A204.1 (cell line): ENCODE data around the gene FKBP6.
"Not testable (repeated sequence)": the region's sequence is repeated elsewhere in the genome, so short reads cannot be mapped to it uniquely, and the experiment has no call there.

Experiments
- FAIRE-seq: peaks from 2 replicates; lab custom pipeline; 2012; peaks lifted over from hg19 to GRCh38; lab: Jason Lieb, UNC

FKBP6 gene, protein sequence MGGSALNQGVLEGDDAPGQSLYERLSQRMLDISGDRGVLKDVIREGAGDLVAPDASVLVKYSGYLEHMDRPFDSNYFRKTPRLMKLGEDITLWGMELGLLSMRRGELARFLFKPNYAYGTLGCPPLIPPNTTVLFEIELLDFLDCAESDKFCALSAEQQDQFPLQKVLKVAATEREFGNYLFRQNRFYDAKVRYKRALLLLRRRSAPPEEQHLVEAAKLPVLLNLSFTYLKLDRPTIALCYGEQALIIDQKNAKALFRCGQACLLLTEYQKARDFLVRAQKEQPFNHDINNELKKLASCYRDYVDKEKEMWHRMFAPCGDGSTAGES

DNA sequence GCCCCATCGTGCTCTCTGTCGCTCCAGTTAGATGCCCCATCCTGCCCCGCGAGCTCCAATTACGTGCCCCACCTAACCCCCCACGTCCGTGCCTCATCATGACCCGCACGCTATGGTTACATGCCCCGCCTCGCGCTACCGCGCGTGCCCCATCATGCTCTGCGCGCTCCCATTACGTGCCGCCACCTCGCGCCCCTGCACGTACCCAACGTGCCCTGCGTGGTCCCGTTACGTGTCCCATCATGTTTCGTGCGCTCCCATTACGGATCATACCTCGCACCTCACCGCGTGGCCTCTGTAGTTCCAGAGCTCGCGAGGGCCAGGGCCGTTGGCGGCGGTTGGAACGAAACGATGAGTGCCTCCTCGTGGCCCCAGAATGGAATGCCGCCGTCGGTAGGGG lies at the start of gene FKBP6, which contains the start of gene TRIM50:
Gene FKBP6, plus strand, starts transcription at position 240 of the 400 bp plus-strand sequence. CDS start 268 bp downstream, outside the sequence.
Gene TRIM50, minus strand, starts transcription at position 161 of the 400 bp plus-strand sequence. CDS start 3,295 bp downstream, outside the sequence.
- not testable (repeated sequence) for FAIRE-seq

DNA sequence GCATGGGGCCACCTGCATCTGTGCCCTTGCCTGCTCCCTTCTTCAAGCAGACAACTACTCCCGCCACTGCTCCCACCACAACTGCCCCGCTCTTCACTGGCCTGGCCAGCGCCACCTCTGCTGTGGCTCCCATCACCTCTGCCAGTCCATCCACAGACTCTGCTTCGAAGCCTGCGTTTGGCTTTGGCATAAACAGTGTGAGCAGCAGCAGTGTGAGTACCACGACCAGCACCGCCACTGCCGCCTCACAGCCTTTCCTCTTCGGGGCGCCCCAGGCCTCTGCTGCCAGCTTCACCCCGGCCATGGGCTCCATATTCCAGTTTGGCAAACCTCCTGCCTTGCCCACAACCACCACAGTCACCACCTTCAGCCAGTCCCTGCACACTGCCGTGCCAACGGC lies 30.7 kb upstream of the FKBP6 start:
- not testable (repeated sequence) for FAIRE-seq

DNA sequence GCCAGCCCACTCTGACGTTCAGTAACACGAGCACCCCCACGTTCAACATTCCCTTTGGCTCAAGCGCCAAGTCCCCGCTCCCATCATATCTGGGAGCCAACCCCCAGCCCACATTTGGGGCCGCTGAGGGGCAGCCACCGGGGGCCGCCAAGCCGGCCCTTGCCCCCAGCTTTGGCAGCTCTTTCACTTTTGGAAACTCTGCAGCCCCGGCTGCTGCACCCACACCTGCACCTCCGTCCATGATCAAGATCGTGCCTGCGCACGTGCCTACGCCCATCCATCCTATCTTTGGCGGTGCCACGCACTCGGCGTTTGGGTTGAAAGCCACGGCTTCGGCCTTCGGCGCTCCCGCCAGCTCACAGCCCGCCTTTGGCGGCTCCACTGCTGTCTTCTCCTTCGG lies 30.3 kb upstream of the FKBP6 start:
- not testable (repeated sequence) for FAIRE-seq

DNA sequence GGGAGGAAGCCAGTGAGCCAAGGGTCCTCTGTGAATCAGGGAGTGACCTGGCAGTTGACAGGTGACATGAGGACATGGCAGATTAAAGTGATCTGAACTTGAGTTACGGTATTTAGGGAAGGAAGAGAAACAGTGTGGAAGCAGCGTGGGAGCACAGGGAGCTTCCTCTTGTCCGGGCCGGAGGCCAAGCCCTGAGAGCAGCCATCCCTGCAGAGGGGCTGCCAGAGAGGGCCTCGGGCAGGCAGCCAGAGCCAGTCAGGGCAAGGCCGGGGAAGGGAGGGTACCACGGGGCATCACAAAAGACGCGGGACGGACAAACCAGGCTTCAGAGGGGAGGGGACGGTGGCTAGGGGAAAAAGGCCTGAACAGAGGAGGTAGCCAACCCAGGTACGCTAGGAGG lies 28.1 kb upstream of the FKBP6 start:
- not testable (repeated sequence) for FAIRE-seq

DNA sequence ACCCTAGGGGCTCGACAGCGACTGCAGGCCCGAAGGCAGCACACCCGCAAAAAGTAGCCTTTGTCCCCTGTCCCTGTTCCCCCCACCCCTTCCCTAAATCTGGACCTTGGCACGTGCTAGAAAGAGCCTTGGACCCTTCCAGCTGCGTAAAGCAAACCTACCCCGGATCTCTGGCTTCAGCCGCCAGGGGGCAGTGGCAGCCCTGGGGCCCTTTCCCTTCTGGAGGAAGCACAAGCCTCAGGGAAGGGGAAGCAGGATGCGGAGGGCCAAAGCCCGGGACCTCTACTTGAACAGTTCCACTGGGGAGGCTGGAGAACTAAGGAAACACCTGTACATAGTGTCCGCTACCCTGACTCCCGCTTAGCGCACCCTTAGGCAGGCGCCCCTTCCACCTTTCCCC lies 26.9 kb upstream of the FKBP6 start:
- not testable (repeated sequence) for FAIRE-seq

DNA sequence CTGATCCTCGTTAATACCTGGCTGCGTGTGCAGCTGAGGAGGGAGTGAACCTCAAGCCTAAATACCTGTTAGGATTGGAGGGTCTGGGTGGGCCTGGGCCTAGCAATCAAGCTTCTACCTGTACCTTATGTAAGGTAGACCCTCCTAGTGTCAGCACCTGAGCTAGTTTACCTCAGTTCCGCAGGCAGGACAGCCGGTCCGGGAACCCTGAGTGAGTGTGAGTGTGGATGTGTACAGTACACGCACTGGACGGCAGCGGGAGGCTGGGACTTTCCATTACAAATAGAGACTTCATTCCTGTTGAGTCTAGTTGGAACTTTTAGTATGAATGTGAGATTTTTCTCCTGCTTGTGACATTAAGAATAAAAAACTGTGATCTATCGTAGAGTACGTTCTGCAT lies 25.1 kb upstream of the FKBP6 start:
- not testable (repeated sequence) for FAIRE-seq

DNA sequence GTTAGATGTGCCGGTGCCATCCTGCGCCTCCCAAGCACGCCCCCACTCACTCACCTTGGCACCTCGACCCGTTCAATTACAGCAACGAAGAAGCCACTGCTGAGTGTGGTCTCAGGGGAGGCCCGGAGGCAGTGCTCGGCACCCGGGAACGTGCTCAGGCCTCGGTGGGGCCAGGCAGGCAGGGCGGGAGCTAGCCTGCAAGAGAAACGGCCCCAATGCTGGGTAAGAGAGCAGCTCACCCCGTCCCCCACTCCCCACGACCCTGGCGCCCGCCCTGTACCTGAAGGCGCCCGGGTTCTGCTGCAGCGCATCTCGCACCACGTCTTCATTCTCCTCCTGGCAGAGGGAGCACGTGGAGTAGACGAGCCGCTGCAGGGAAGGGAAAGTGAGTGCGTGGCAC lies 24.4 kb upstream of the FKBP6 start:
- no peak for FAIRE-seq

DNA sequence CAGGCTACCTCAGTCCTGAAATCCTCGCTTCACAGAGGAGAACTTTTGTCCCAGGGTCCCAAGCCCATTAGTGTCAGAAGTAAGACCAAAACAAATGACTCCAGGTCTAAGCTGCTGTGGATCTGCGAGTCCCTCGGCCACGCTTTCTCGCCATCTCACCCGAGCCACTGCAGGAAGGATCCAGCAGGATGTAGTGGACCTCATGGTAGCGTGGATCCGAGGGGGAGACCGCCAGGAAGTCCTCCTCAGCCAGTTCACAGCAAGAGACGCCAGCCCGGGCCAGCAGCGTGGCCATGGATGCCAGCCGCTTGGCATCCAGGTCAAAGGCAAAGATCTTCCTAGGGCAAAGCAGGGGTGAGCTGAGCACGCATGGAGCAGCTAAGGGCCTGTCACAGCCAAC lies 23.9 kb upstream of the FKBP6 start:
- FAIRE-seq = no peak

DNA sequence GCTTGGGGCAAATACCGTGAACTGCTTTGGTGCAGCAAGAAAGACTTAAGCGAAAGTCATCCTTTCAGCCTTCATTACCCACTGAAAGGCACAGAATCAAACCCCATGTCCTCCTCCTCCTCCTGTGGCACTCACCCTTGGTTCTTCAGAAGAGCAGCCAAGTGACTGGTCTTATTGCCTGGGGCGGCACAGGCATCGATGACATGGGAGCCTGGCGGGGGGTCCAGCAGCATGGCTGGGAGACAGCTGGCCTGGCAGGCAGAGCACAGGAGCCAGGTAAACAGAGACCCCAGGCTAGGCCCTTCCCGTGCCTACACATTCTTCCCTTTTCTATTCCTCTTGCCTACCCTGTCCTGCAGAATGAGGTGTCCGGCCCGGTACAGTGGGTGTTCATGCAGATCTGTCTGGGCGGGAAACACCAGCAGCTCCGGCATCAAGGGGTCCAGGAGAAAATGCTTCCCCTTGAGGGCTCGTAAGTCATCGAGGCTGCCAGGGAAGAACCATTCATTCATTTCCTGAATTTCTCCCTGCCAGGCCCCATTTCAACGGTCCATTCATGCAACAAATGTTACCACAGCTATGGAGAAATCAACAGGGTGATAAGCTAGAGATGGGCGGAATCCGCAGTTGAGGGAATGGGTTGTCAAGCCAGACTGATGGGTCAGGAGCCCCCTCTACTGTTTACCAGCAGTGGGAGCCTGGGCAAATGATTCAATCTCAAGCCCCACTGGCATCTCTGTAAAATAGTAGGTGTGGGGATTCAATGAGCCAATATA lies 23.2 kb upstream of the FKBP6 start:
- not testable (repeated sequence) for FAIRE-seq

DNA sequence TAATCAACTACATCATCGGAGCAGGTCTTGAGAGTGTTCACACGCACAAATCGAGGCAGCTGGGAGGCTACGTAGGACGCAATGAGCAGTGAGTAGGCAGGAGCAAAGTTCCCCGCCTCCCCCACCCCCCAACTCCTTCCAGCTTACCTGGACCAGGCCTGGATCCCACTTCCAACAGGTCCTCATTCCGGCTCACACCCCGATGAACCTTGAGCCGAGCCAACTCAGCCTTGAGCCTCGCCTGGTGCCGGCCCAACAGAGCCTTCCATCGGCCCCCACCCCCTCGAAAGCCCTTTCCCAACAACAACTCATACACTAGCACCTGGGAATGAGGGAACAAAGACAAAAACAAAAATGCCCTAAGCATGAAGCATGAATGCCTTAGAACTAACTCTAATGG lies 20.5 kb upstream of the FKBP6 start:
- no peak for FAIRE-seq

DNA sequence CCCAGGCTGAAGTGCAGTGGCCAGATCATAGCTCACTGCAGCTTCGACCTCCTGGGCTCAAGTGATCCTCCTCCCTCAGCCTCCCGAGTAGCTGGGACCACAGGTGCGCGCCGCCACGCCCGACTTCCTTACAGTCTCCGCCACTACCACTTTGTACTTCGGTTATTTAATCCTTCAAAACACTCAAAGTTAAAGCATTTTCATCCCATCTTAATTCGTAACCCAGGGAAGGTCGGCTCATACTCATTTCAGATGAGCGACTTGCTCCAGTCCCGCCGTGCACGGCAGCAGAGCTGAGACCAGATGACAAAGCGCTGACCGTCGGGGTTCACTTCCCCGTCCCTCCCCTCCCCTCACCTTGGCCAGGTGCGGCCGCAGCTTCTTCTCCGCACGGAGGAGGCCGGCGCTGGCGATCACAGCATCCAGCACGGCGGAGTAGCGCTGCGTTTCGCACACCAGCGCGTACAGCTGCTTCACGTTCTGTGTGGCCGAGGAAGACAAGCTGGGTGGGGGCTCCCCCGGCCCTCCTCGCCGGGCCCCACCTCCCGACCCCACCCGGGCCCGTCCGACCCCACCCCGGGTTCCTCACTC lies 19.8 kb upstream of the FKBP6 start:
- FAIRE-seq = no peak

DNA sequence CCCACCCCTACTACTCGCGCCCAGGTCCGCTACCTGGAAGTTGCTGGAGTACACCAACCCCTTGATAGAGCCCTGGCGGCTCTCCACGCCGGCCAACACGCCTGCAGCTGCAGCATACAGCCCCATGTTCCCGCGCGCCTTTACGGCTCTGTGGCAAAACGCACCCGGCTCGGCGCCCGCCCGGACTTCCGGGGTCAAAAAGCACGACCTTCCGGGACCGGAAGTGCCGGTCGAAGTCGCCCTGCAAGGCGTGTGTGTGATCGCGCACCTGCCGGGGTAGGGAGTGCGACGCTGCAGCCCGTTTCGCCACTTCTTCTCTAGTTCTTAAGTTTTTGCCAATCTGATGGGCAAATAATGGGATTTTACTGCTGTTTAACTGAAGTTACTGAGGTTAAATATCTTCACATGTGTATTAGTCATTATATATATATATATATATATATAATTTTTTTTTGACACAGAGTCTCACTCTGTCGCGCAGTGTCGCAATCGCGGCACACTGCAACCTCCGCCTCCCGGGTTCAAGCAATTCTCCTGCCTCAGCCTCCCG lies 19.2 kb upstream of the FKBP6 start, which contains the start of gene NSUN5:
Gene NSUN5, minus strand, starts transcription at position 162 of the 550 bp plus-strand sequence. Its CDS starts 36 bp downstream, at position 126.
- FAIRE-seq = no peak

DNA sequence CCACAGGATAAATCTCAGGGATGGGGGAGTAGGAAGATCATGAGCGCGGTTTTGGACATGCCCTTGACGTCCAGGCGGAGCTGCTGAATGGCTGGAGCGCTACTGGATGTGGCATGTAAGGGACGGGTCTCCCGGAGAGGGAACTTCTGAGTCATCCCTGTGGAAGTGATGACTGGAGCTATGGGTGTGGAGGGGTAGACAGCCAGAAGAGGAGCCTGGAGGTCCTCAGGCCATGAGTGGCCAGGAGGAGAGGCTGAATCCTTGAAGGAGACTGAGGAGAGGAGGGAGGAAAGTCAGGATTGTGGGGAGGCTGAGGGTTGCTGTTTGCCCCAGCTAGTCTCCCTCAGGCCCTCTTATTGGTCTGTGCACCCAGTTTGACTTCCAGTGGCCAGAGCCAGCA lies 16.5 kb upstream of the FKBP6 start:
- not testable (repeated sequence) for FAIRE-seq

DNA sequence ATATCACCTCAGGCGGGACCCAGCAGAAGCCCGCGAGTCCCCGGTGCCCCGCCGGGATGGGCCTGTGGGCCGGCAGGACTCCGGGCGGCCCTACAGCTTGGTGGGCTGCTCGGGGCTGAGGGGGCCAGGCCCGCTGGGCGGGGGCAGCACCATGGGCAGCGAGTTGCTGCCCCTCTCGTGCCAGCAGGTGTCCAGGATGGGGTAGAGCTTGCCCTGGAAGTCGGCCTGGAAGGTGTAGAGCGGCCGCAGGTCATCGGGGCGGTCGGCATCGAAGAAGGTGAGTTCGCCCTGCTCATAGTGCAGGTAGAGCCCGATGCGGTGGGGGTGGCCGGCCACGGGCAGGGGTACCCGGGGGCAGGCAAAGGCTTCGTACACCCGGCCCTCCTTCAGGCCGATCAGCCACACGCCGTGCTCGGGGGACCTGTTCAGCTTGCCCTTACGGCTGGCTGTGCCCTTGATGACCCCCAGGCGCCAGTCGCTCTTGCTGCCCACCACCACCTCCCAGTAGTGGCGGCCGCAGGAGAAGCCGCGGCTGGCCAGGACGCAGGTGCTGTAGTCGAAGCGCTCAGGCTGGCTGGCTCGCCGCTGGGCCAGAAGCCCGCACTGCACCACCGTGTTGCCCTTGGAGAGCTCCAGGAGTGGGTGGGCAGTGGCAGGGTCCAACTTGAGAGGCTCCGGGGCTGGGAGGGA lies 15.0 kb upstream of the FKBP6 start:
- no peak for FAIRE-seq

DNA sequence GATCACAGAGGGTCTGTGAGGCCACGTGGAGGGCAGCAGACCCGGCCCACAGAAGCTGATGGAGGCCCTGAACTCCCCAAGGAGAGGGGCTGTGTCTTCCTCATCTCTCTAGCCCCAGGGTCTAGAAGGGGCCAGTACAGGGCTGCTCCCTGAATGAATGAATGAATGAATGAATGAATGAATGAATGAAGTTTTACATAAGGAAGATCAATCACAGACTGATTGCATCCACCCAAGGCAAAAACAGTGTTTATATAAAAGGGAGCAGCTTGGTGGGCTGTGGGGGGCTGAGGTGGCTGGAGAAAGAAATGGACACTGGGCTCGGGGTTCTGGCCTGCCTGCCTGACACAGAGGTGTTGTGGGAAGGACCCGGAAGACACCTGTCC lies 14.4 kb upstream of the FKBP6 start:
- no peak for FAIRE-seq

DNA sequence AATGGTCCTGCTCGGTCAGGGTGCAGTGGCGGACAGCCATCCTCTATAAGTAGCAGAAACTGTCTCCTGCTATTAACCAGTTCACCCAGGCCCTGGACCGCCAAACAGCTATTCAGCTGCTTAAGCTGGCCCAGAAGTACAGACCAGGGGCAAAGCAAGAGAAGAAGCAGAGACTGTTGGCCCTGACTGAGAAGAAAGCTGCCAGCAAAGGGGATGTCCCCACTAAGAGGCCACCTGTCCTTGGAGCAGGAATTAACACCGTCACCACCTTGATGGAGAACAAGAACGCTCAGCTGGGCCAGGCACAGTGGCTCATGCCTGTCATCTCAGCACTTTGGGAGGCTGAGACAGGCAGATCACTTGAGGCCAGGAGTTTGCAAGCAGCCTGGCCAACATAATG lies 13.7 kb upstream of the FKBP6 start:
- no peak for FAIRE-seq

DNA sequence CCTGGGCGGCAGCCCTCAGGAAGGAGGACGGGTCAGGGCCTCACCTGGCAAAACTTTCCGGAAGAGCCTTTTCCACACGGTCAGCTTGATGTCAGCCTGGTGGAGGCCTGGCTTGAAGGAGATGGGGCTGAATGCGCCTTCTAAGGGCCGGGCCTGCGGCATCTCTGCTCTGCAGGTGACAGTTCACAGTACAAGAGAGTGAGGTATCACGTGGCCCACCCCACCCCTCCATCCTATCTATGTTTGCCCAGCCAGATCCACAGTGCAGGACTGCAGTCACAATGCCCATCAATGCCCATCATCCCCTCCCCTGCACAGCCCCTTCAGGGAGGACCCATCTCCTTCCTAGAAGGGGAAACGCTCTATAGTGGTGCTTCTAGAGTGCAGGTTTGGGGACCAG lies 11.4 kb upstream of the FKBP6 start:
- FAIRE-seq = no peak

DNA sequence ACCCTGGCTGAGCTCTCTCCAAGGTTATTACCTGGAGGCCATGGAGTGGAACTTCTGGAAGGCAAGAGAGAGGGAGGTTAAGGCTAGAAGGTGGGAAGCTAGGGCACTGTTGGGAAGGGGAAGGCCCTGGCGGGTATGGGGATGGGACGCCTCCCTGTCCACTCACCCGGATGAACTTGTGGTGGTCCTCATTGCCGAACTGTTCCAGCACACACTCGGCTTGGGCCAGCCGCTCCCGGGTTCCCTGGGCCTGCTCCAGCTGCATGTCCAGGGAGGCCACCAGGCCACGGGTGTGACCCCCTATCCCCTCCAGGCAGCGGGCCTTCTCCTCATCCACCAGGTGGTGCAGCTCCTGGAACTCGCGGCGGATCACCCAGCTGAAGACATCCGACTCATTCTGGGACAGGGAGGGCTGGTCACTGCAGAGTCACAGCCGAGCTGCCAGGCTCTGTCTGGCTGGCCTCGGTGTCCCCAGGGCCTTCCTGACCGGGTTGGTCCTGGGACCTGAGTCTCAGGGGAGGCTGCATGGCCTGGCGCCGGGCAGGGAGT lies 9.2 kb upstream of the FKBP6 start:
- not testable (repeated sequence) for FAIRE-seq

DNA sequence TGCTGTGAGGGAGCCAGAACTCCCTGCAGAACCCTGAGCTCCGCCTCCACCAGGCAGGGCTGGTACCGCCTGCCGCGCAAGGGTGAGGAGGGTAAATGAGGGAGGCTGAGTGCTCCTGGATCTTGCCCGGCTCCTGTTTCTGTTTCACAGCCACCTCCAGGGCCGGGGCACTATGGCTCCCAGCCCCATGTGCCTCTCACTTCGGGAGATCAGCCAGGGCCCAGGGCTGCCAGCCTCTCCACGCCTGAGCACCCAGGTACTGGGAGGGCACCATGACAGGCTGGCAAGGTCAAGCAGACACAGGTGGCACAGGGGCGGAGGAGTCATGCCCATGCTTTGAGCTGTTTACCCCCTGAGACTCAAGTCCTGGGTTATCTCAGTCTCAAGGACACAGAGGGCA lies 8.4 kb upstream of the FKBP6 start:
- FAIRE-seq = not testable (repeated sequence)

DNA sequence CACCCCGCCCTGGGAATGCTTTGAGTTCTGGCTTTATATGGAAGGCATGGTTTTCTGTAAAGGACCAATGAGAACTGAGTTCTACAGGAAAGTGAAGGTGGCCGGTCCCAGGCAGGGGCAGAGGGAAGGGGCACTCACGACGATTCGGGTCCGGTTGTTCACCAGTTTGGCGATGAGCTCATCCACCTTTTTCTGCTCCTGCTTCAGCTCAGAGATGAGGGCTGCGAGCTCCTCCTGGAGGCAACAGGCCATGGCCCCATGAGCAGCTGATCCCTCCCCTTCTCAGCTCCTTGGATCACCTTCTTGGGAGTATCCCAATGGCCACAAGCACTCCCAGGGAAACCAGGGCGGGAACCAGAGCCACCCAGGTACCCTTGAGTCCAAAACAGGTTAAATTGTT lies 8.0 kb upstream of the FKBP6 start:
- FAIRE-seq = not testable (repeated sequence)

DNA sequence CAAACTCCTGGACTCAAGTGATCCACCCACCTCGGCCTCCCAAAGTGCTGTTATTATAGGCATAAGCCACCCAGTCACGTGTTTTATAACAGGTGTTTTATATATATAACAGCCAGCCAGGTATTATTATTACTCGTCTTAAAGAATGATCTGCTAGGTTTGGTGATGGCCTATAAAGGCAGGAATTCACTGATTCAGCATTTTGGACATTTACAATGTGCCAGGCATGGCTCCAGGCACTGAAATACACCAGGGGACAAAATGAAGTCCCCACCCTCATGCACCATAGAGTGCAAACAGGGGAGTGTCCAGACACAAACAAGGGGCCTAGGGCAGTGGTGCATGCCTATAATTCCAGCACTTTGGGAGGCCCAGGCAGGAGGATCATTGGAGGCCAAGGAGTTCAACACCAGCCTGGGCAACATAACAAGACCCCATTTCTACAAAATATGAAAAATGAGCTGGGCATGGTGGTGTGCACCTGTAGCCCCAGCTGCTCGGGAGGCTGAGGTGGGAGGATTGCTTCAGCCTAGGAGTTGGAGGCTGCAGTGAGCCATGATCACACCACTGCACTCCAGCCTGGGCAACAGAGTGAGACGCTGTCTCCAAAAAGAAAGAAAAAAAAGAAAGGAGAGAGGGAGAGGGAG lies 4.4 kb upstream of the FKBP6 start:
- not testable (repeated sequence) for FAIRE-seq
